GM19463 (cell line): ENCODE data around the gene EGFLAM.

Experiments
- ATAC-seq: cut with Tn5 transposase; IDR thresholded peaks from one replicate; pipeline ENCODE4 v1.9.1; 2021; ENCODE audit warnings: mild to moderate bottlenecking, moderate library complexity; ENCODE audit not compliant: unreplicated experiment

Gene EGFLAM

DNA sequence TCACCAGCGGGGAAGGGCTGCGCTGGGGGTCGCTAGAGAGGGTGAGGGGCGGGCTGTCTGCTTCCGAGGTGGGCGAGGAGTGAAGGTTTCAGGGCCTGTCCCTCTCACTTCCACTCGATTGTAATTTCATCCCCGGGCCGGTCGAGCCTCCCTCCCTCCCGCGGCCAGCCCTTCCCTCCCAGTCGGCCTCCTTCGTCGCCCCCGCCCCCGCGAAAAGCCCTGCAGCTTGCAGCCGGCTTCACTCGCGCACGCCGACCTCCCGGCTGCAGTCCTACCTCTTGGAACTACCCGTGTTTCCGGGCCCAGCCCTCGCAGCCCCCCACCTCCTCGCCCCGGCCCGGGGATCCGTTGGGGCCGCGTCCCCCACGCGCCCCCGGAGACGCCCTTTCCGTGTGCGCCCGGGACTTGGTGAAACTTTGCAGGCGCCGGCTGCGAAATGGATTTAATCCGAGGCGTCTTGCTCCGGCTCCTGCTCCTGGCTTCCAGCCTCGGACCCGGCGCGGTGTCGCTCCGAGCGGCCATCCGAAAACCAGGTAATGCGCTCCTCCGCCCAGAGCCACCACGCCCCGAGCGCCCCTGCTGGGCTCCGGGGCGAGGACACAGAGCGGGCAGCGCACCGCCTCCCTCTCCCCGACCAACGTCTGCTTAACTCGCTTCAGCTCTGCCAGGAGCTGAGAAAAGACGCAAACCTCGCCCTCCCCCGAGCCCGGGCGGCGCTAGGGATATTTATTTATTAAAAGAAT is at the start of gene EGFLAM:
Gene EGFLAM, plus strand, starts transcription at position 241 of the 743 bp plus-strand sequence. Its CDS starts 196 bp downstream, at position 437.
- no peak for ATAC-seq

DNA sequence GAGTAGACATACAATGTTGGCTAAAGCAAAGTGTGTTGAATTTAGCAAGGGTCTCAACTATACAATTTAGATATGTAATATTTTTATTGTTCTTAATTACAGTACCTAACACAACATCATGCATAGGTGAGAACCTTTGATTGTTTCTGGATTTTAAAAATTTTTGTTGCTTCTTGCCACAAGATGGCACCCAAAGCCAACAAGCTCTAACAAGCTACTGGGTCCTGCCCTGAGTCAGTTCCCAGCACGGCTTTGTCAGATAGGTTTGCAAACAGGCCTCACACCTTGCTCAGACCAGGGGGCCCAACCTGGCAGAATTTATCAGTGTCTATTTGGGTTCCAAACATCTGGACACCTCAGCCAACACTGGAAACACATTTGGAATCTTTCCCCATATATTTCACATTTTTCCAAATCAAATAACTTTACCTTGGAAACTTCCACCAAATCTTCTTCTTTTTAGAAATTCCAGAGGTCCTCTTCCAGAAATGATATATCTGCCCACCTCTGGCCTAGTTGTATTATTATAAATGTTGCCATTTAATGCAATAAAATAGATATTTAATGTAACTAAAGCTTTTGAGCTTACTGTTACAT is 49.5 kb upstream of the EGFLAM start:
- no peak for ATAC-seq

DNA sequence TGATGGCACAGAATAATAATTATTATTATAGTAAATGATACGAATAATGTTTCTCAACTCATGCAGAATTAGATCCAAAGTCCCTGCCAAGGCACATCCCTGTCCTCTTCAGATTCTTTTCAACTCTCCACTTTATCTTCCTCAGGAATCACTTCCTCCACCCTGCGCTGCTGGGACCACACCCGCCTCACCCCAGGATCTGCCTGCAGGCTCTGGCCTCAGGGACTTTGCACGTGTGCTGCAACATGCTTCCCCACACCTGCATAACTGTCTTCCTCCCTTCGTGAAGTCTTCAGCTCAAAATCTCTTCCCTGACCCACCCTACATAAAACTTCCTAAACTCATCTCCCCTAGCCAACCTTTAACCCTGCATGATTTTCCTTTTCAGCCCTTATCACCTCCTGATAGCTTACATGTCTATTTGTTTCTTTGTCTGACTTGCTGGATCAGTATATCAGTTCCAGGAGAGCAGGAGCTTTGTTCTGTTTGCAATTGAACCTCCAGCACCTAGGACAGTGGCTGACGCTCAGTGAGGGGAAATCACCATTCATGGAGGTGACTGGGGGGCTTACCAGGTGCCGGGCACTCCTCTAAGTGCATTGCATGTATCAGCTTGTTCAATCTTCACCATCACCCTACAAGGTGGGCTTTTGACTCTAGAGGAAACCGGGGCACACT is 47.5 kb upstream of the EGFLAM start:
- ATAC-seq: no peak

DNA sequence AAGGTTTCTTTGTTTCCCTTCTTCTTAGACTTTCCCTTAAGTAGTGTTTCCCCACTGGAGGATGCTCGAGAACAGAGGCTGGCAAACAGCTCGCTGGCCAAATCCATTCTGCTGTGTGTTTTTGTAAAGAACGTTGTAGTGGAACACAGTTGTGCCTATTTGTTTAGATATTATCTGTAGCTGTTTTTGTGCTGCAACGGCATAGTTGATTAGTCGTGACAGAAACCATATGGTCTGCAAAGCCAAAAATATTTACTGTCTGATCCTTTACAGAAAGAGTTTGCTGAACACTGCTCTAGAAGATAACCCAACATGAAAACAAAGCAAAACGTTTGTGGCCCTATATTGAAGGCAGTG is 47.0 kb upstream of the EGFLAM start:
- ATAC-seq: no peak

DNA sequence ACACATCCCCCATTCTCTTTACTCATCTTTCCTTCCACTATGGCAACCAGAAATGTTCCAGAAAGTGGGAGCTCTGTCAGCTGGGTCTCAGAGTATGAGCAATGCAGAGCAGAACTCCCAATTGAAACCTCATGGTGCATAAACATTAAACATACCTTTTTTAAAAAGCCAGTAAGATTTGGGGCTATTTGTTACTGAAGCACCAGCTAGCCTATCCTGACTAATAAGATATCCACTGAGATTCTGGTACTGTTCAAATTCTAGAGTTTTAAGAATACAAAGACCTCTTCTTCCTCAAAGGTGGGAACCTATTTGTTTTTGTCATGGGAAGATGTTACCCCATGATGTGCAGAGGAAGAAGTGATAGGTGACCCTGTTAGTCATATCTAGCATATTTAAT is 46.1 kb upstream of the EGFLAM start:
- ATAC-seq: no peak

DNA sequence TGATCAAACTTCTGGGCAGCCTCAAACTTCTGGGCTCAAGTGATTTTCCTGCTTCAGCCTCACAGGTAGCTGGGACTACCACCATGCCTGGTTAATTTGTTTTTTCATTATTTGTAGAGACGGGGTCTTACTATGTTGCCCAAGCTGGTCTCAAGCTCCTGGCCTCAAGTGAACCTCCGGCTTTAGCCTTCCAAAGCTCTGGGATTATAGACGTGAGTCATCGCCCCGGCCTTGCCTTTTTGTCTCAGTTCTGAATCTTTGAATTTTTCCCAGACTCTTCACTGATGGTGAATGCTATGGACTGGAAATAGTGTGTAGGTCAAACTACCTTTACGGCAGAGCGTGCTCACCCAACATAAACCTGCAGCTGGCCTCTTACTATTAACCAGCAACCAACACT is 32.3 kb upstream of the EGFLAM start:
- ATAC-seq: no peak

DNA sequence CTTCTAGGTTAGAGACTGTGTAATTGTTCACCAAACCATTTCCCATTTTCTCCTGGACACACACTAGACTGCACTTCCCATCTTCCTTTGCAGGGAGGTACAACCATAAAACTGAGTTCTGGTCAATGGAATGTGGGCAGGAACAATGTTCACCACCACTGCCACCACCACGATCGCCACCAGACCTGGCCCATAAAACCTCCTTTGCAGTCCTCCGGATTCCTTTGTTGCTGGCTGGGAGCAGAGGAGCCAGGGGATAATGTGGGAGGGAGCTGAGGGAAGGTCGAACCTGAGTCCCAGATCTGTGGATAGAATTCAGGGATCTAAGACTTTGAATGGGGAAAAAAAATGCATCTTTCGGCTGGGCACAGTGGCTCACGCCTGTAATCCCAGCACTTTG is 29.4 kb upstream of the EGFLAM start:
- no peak for ATAC-seq

DNA sequence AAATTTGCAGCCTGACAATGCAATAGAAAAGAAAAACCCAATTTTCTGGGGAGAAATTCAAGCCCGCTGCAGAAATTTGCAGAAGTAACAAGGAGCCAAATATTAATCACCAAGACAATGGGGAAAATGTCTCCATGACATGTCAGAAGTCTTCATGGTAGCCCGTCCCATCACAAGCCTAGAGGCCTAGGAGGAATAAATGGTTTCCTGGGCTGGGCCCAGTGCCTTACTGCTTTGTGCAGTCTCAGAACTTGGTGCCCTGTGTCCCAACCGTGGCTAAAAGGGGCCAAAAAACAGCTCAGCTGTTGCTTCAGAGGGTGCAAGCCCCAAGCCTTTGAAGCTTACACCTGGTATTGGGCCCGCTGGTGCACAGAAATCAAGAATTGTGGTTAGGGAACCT is 23.6 kb upstream of the EGFLAM start:
- ATAC-seq: no peak

DNA sequence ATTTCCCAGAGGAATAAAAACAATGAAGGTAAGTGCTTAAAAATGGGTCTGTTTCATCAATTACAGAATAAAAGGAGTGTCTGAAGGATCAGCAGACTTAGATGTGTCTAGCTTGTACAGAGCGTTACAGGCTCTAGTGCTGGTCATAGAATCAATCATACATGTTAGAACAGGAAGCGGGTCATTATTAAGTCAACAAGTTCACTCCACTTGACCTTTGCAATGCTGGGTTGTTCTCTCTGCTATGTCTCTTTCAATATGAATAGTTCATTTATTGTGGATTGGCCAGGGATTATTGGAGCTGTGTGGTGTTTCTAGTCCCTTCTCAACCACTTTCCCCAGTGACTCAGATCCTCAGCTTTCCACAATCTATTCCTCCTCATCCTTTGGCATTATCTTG is 20.7 kb upstream of the EGFLAM start:
- no peak for ATAC-seq

DNA sequence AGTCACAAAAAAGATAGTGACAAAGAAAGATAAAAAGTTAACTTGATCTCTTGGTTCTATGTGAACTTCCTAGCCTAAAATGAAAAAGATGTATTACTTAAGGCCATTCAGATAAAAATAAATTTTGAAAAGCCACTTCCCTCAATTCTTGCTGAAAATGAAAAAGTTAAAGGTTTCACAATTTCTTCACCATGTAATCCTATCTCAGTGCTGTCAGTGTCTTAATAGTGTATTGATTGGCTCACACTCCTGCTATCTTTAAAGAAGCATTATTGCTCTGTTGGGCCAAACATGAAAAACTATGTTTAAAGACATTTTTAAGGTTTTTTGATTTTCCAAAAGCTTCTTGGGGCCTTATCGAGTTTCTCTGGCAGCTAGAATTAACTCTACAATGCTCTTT is 18.1 kb upstream of the EGFLAM start:
- ATAC-seq: no peak

DNA sequence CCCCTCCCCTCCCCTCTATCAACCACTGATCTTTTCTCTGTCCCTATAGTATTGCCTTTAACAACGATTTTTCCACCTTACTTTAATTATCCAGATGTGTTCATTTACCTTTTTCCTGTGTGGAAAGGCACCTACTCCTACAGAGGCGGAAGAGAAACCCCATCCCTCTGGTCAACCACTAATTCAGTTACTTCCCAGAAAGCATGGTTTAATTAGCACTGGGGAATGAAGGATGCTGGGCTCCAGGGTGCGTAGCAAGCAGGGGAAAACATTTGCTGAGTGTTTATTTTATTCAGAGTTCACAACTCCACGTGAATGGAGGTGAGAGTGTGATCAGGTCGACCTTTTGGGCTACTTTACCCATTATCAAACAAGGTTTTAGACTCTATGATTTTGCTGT is 16.7 kb upstream of the EGFLAM start:
- no peak for ATAC-seq

DNA sequence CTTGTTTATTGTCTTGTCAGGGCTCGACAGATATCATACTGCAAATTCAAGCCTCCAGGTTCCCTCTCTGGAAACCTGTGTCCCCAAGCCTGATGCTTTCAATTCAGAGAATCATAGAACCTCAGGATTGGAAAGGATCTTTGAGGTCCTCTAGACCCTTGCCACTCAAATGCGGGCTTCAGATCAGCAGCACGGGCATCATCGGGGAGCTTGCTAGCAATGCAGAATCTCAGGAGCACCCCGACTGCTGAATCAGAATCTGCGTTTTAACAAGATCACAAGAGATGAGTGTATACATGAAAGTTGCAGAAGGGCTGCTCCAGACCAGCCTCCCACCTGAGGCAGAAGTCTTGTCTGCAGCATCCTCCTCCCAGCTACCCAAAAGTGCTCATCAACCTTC is 13.1 kb upstream of the EGFLAM start:
- ATAC-seq: no peak

DNA sequence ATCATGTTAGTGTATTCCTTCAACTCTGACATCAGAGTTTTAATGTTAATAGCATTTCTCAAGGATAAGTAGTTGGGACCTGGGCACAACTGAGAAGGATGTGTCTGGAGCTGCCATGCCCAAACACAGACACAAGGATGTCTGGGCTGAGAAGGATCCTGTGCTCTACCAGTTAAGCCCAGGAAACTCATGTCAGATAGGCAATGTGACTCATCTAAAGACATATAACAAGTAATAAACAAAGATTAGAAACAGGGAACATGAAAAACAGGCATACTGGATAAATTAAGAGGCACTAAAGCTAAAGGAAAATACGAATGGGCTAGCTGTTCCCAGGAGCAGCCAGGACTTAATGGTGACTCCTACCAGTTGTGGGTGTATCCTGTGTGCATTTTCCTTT is 9.1 kb upstream of the EGFLAM start:
- ATAC-seq: no peak

DNA sequence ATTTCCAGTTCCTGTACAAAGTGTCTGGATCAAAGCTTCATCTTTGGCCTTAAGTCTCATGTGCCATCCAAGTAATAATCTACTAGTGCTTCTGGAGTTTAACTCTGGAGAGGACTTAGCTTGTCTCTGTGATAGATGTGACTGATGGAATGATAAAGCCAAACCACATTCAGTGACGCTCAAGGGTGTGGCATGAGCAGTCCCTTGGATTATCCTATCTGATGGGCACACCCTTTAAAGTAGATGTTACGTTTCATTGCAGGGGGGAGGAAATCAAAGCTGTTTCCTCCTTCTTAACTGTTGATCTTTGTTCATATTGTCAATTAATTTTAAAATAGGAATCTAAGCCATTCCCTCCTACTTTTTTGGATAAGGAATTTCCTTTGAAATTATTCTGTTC is 8.5 kb upstream of the EGFLAM start:
- no peak for ATAC-seq

DNA sequence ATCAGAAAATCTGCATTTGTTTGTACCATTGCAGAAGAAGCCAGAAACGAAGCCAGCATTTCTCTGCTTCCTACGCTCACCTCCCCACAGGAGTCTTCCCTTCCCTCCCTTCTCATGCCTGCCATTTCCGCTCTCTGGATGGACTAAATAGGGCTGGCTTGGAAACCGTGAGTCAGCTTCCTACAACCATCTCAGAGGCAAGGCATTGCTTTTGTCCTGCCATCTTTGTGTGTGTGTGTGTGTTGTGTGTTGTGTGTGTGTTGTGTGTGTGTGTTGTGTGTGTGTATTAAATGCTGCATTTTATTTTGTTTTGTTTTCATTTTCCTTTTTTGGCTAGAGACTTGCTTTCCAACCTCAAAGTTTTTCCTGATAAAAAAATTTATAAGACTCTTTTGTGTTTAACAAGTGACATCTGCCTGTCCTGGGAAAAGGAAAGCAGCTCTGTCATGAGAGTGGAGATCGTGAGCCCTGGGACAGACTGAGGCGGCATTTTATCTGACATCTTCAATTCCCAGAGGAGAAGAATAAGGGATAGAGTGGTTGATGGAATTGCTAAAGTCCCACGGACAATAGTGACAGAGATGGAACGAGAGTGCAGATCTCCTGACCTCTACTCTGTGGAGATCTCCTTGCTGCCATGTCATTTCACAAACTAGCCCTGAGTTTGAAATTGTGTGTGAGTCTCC is 7.5 kb upstream of the EGFLAM start:
- no peak for ATAC-seq

DNA sequence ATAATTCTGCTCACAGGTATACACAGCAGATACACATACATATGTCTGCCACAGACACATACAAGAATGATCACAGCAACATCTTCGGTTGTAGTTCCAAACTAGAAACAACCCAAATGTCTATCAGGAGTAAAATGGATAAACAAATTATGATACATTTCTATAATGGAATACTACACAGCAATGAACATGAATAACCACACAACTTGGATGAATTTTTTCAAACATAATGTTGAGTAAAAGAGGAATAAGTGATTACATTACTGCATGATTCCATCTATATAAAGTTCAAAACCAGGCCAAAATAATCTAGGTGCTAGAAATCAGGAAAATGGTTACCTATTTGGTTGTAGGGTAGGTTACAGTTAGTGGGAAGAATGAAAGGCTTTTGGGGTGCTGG is 4.6 kb upstream of the EGFLAM start:
- ATAC-seq: no peak

DNA sequence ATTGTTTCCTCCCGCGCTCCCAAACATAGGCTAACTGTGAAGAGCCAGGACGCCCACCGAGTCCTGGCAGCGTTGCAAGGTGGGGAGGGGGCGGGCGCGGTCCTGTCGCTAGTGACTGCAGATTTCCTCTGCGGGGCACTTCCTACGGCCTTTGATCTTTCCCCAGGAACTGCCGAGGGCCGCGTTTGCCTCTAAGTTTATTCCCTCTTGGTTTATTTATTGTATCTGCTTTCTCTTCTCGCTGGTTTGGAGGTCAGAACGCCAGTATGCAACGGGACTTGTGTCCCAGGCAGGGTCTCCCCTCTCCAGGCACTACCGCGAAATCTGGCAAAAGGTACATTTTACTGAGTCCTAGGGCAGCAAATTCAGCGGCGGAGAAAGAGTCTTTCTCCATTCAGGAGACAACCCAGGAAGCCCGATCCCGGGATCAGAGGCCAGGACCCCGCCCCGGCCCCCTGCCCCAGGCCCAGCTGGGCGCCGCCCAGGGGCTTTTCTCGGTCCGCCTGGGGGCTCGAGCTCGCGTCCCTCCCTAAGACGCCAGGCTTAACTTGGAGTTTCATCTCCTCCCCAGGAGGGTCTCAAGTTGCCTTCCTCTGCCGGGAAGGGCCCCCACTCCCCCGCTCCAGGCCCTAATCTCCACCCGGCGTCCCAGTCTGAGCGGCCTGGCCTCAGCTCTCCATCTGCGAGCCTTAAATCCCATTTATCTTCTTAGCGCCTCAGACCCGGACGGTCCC is 884 bp upstream of the EGFLAM start:
- ATAC-seq: no peak

DNA sequence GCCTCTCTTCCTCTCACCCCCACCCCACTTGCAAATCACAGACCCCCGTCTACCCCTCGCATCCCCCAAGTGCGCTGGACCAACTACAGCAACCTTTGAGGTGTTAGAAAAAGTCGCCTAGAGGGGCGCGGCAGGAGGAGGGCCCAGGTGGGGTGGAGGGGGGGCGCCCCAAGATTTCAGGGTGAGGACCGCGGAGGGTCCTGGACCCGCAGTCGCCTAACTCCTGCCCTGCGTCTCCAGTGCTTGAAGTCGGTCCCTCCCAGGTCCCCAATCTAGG is 379 bp upstream of the EGFLAM start:
- no peak for ATAC-seq

DNA sequence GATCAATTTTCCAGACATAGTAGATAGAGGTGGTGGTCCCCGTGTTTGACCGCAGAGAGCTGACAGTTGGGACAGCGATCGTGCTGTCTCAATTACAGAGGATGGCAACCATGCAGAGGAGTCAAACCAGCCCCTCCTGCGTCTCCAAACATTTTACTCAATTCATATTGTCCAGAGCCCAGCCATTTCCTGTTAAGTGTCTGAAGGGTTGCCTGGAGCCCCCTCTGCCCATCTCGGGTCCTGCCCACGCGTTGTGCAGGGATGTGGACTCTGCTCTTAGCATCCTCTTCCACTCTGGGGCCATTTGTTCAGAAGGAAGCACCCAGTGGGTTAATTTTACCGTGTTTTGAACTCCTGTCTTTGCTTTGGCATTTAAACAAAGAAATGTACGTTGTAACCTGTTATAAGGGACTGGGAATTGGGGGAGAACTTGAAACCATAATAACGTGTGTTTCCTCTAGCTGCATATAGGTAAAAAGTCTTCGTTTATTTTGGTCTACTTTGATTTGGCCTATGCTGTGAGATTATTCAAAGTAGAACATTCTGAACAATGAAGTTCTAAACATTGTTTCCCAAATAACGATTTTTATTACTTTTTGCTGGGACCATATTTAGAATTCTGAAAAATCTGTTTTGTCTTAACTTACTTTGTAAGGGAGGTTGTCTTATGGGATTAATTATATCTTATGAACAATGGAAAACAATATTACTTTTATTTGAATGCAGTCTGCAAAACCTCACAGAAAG is 876 bp downstream of the EGFLAM start:
- ATAC-seq: no peak

DNA sequence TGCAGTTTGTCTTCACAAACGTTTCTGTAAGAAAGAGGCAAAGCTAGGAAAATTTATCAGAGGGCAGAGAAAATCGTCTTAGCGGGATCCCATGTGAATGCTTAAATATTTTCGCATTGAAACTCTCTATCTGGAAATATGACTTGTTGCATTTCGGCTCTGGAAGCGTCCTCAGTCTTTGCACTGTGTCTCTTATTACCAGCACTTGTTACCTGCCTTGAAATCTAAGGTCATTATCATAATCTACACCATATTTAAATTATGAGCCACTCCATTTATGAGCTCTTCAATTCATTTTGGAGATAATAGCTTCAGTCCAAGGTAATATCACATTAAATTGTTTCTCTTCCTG is 1.4 kb downstream of the EGFLAM start:
- no peak for ATAC-seq

DNA sequence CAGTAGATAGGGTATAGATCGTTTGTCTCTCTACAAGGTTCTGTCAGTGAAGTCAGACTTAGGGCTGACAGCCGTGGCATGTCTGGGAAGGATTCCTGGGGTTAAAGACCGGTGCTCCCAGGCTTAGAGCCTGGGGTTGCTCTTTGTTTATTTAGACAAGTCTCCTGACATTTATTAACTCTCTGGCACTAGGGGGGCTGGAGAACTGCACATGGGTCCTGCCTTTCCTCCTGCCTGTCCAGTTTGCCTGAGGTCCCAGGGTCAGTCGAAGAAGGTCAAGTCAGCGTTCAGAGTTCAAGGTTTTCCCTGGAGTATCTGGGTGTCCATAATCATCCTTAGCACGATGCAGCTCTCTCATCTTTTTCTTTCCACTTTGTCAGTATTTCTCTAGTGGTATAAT is 5.6 kb downstream of the EGFLAM start:
- ATAC-seq: no peak
